H9 (cell line): ENCODE data around the gene SFXN2. TPM values are rescaled to one million over a fixed set of nuclear protein-coding genes. Genes with fewer than 3 reads are reported as not detected.
A peak's percentile ranks its signal among the peaks of the same experiment; 100 is the strongest.

ENCODE experiments used
- DNase-seq: peaks from one replicate; pipeline ENCODE4 v3.0.0-alpha.2; 2017
- H2AFZ ChIP-seq: one replicate; pipeline ENCODE4 v1.6.1; 2013; ENCODE audit warnings: mild to moderate bottlenecking, low read length, control low read depth, moderate library complexity
- H2AK5ac ChIP-seq: 2 replicates; pipeline ENCODE4 v1.6.1; 2013; ENCODE audit warnings: low read length, control low read depth, mixed read lengths; ENCODE audit not compliant: insufficient read length
- H2BK120ac ChIP-seq: one replicate; pipeline ENCODE4 v1.6.1; 2013; ENCODE audit warnings: low read depth, mild to moderate bottlenecking, low read length, control low read depth, inconsistent platforms; ENCODE audit not compliant: poor library complexity, severe bottlenecking
- H2BK12ac ChIP-seq: 2 replicates; pipeline ENCODE4 v1.6.1; 2013; ENCODE audit warnings: low read length, control low read depth, mixed read lengths, low read depth; ENCODE audit not compliant: insufficient read length
- H2BK15ac ChIP-seq: 2 replicates; pipeline ENCODE4 v1.6.1; 2013; ENCODE audit warnings: low read depth, low read length, control low read depth
- H2BK20ac ChIP-seq: one replicate; pipeline ENCODE4 v1.6.1; 2013; ENCODE audit warnings: low read depth, mild to moderate bottlenecking, low read length, control low read depth, inconsistent platforms; ENCODE audit not compliant: poor library complexity, severe bottlenecking
- H2BK5ac ChIP-seq: 2 replicates; pipeline ENCODE4 v1.6.1; 2013; ENCODE audit warnings: low read length, control low read depth, mixed read lengths; ENCODE audit not compliant: insufficient read length
- H3K14ac ChIP-seq: 2 replicates; pipeline ENCODE4 v1.6.1; 2013; ENCODE audit warnings: low read length, control low read depth; ENCODE audit not compliant: insufficient read depth
- H3K18ac ChIP-seq: 2 replicates; pipeline ENCODE4 v1.6.1; 2013; ENCODE audit warnings: low read depth, mild to moderate bottlenecking, mixed read lengths, low read length, control low read depth; ENCODE audit not compliant: insufficient read length
- H3K23ac ChIP-seq: 2 replicates; pipeline ENCODE4 v1.6.1; 2013; ENCODE audit warnings: low read length, control low read depth, mixed read lengths, low read depth; ENCODE audit not compliant: insufficient read length
- H3K23me2 ChIP-seq: 2 replicates; pipeline ENCODE4 v1.6.1; 2013; ENCODE audit warnings: low read depth, mild to moderate bottlenecking, mixed read lengths, low read length, control low read depth; ENCODE audit not compliant: insufficient read length, poor library complexity, severe bottlenecking
- H3K27ac ChIP-seq: 2 replicates; pipeline ENCODE4 v1.5.1; 2013; ENCODE audit warnings: low read length, control low read depth, mixed read lengths, low read depth; ENCODE audit not compliant: insufficient read length
- H3K27me3 ChIP-seq: 2 replicates; pipeline ENCODE4 v1.6.1; 2013; ENCODE audit warnings: low read length, control low read depth, inconsistent platforms; ENCODE audit not compliant: insufficient read depth
- H3K4ac ChIP-seq: 2 replicates; pipeline ENCODE4 v1.6.1; 2013; ENCODE audit warnings: low read depth, mild to moderate bottlenecking, control low read depth, inconsistent platforms, low read length, moderate library complexity
- H3K4me1 ChIP-seq: 2 replicates; pipeline ENCODE4 v1.6.1; 2013; ENCODE audit warnings: low read length, control low read depth, inconsistent platforms; ENCODE audit not compliant: insufficient read depth
- H3K4me2 ChIP-seq: 2 replicates; pipeline ENCODE4 v1.6.1; 2013; ENCODE audit warnings: low read length, control low read depth, mixed read lengths; ENCODE audit not compliant: insufficient read length, insufficient read depth
- H3K56ac ChIP-seq: 2 replicates; pipeline ENCODE4 v1.6.1; 2013; ENCODE audit warnings: low read depth, mild to moderate bottlenecking, mixed read lengths, low read length, control low read depth; ENCODE audit not compliant: insufficient read length
- H3K79me1 ChIP-seq: 2 replicates; pipeline ENCODE4 v1.6.1; 2013; ENCODE audit warnings: low read depth, mild to moderate bottlenecking, moderate library complexity, low read length, control low read depth, inconsistent platforms; ENCODE audit not compliant: insufficient read depth, poor library complexity, severe bottlenecking
- H3K79me2 ChIP-seq: 2 replicates; pipeline ENCODE4 v1.6.1; 2013; ENCODE audit warnings: low read length, control low read depth, inconsistent platforms; ENCODE audit not compliant: insufficient read depth
- H3K9ac ChIP-seq: 2 replicates; pipeline ENCODE4 v1.6.1; 2013; ENCODE audit warnings: low read length, control low read depth, mixed read lengths; ENCODE audit not compliant: insufficient read length; ENCODE audit errors: extremely low read depth
- H3K9me3 ChIP-seq: one replicate; pipeline ENCODE4 v1.6.1; 2013; ENCODE audit warnings: low read depth, low read length, inconsistent platforms; ENCODE audit not compliant: control insufficient read depth
- H3T11ph ChIP-seq: one replicate; pipeline ENCODE4 v1.6.1; 2013; ENCODE audit warnings: mild to moderate bottlenecking, low read length, control low read depth, inconsistent platforms
- H4K20me1 ChIP-seq: one replicate; pipeline ENCODE4 v1.6.1; 2013; ENCODE audit not compliant: control insufficient read depth, insufficient read length, insufficient read depth
- H4K5ac ChIP-seq: 2 replicates; pipeline ENCODE4 v1.6.1; 2013; ENCODE audit warnings: low read depth, mild to moderate bottlenecking, mixed read lengths, low read length, control low read depth; ENCODE audit not compliant: insufficient read length
- H4K8ac ChIP-seq: replicated peaks from 2 replicates; pipeline ENCODE4 v1.6.1; 2013; ENCODE audit warnings: low read length, control low read depth, mixed read lengths, low read depth; ENCODE audit not compliant: insufficient read length
- H4K91ac ChIP-seq: 2 replicates; pipeline ENCODE4 v1.6.1; 2013; ENCODE audit warnings: low read depth, mild to moderate bottlenecking, moderate library complexity, mixed read lengths, low read length, control low read depth; ENCODE audit not compliant: insufficient read length
- H3K27ac Mint-ChIP-seq, 3 experiments: 2 replicates in 2 of 3; 3 replicates in 1 of 3; pipeline ENCODE4 v1.8.0; 2020 to 2021; ENCODE audit warnings: mixed read lengths in 3 of 3, mild to moderate bottlenecking in 1 of 3, moderate library complexity in 1 of 3
- H3K27me3 Mint-ChIP-seq: 2 replicates; pipeline ENCODE4 v1.8.0; 2021; ENCODE audit warnings: low read depth, mild to moderate bottlenecking, moderate library complexity, mixed read lengths
- H3K36me3 Mint-ChIP-seq, 3 experiments: 2 replicates in 2 of 3; 3 replicates in 1 of 3; pipeline ENCODE4 v1.8.0; 2020 to 2021; ENCODE audit warnings: low read depth in 3 of 3, mixed read lengths in 3 of 3; ENCODE audit not compliant: insufficient read depth in 1 of 3
- H3K4me1 Mint-ChIP-seq, 2 experiments: 2 replicates each; pipeline ENCODE4 v1.8.0; 2020; ENCODE audit warnings: mixed read lengths in 2 of 2
- H3K4me3 Mint-ChIP-seq, 2 experiments: 2 replicates in 1 of 2; 3 replicates in 1 of 2; pipeline ENCODE4 v1.8.0; 2020 to 2021; ENCODE audit warnings: mild to moderate bottlenecking in 2 of 2, mixed read lengths in 2 of 2, moderate library complexity in 1 of 2
- H3K9me3 Mint-ChIP-seq, 2 experiments: 2 replicates in 1 of 2; 3 replicates in 1 of 2; pipeline ENCODE4 v1.8.0; 2020; ENCODE audit warnings: mild to moderate bottlenecking in 2 of 2, mixed read lengths in 2 of 2, moderate library complexity in 1 of 2
- CTCF ChIP-seq: fragments of 200-600 bp; sonication (generic); conservative IDR thresholded peaks from 3 replicates; pipeline ENCODE4 v1.8.0; 2021; ENCODE audit warnings: antibody characterized with exemption, mild to moderate bottlenecking
- WGBS: extraction: QIAGEN DNeasy Blood & Tissue Kit; methylation state at CpG from one replicate; pipeline ENCODE4 v1.1.7; 2013; ENCODE audit warnings: missing lambda C conversion rate, low lambda C conversion rate, mixed read lengths; ENCODE audit not compliant: insufficient read length; ENCODE audit errors: extremely low coverage; 5-methylcytosine and 5-hydroxymethylcytosine counted together
- total RNA-seq: library from RNA; stranded (reverse); gene quantifications from 2 replicates; pipeline ENCODE4 v1.2.1, GENCODE V29; 2021

The SFXN2 gene
- total RNA-seq, 1 experiment from 2014 or later: 34.7 TPM

DNA sequence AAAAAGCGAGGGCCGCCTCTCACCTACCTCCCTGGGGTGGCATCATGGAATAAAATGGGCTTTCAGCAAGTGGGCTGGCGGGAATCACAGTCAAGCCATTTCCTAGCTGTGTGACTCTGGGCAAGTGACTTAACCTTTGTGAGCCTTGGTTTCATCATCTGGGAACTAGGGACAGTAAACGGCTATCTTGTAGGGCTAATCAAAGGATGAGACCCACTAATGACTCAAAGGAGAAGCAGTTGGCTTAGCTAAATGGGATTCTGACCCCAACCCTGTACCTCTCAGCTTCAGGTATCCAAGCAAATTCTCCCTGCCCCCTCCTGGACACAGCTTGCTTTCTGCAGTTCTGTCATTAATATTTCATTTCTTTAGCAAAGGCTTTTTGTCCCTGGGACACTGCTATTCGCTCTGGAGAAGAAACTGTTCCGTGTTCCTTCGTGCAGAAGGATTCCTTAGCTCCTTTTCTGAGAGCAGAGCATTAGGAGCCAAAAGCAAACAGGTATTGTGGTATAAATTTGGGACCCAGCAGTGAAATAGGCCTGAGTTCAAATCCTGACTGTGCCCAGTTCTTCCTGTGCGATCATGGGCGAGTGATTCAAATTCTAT lies 44.3 kb upstream of the SFXN2 start:
- no peak overlapping the region for H4K91ac ChIP-seq
- no peaks in the 10 kb centered on the region for H3K79me1 ChIP-seq
- peak overlapping the region; percentile 40 for H3K4me2 ChIP-seq
- no peak overlapping the region for H2AK5ac ChIP-seq
- H2BK12ac ChIP-seq: no peak overlapping the region
- H2BK15ac ChIP-seq: no peak overlapping the region
- no peak overlapping the region for H2BK5ac ChIP-seq
- no CpG with 5 or more reads among the region's 9 CpGs for WGBS
- Mint-ChIP-seq H3K27ac (peak overlapping the region in 2 of 3 experiments; percentile 73 to 78; a peak in 2 of 7 replicates), H3K27me3 (no peaks in the 10 kb centered on the region; the same call in 1 of the 2 replicates), H3K4me1 (peaks cover 46 to 58% of the 10 kb centered on the region in 2 experiments), H3K36me3 (no peaks in the 10 kb centered on the region; a peak in 1 of 7 replicates), H3K4me3 (peak overlapping the region in 1 of 2 experiments; percentile 13; a peak in 2 of 5 replicates), H3K9me3 (no peaks in the 10 kb centered on the region; a peak in 1 of 5 replicates)
- no peak overlapping the region for H2AFZ ChIP-seq
- TF ChIP-seq CTCF: 0 out of 3 replicates have a peak, but pooled peaks have one; percentile 1
- no peak overlapping the region for H3K56ac ChIP-seq
- H3K27ac ChIP-seq: no peak overlapping the region
- no peaks in the 10 kb centered on the region for H3K27me3 ChIP-seq
- DNase-seq: no peak
- H2BK120ac ChIP-seq: no peak overlapping the region
- H3K4me1 ChIP-seq: peaks cover 14% of the 10 kb centered on the region
- no peak overlapping the region for H3K4ac ChIP-seq
- H3K9ac ChIP-seq: no peak overlapping the region
- no peak overlapping the region for H4K5ac ChIP-seq
- H3K79me2 ChIP-seq: no peaks in the 10 kb centered on the region
- H3K9me3 ChIP-seq: no peaks in the 10 kb centered on the region
- H3K23ac ChIP-seq: no peak overlapping the region
- no peak overlapping the region for H4K8ac ChIP-seq
- H3T11ph ChIP-seq: no peak overlapping the region
- no peak overlapping the region for H2BK20ac ChIP-seq
- H4K20me1 ChIP-seq: no peaks in the 10 kb centered on the region
- H3K18ac ChIP-seq: no peak overlapping the region
- no peak overlapping the region for H3K14ac ChIP-seq
- H3K23me2 ChIP-seq: no peaks in the 10 kb centered on the region
